HepG2 (cell line): ENCODE results near the gene MTA2. TPM values are rescaled to one million over a fixed set of nuclear protein-coding genes. Genes with fewer than 3 reads are reported as not detected.

ENCODE experiments used
- ATAC-seq: fragments of 200-7000 bp; cut with Tn5 transposase; 3 replicates; pipeline ENCODE4 v1.9.1; 2020; ENCODE audit warnings: mild to moderate bottlenecking, moderate library complexity
- BruUV-seq: library from RNA; stranded (reverse); fragments of 400-500 nt; replicated peaks from 2 replicates; lab custom pipeline; 2021; lab: Mats Ljungman, UMichigan
- CTCF ChIA-PET: fragments of 300-600 bp; formaldehyde crosslinking; extraction: SDS; loops from one replicate; lab custom pipeline; 2021; ENCODE audit warnings: low total read pairs, inconsistent platforms, low intra/inter-chr PET ratio; lab: Yijun Ruan, JAX
- POLR2A ChIA-PET: fragments of 350-600 bp; sonication (Branson Sonifier 250); formaldehyde crosslinking; loops from one replicate; lab custom pipeline; 2020; ENCODE audit warnings: antibody characterized with exemption, inconsistent platforms; lab: Yijun Ruan, JAX
- DNase-seq: peaks from one replicate; pipeline ENCODE4 v3.0.0-alpha.2; 2015; ENCODE audit warnings: low spot score
- FAIRE-seq: peaks from 3 replicates; lab custom pipeline; 2011; peaks lifted over from hg19 to GRCh38; lab: Jason Lieb, UNC
- H2AFZ ChIP-seq: one replicate; pipeline ENCODE4 v1.6.1; 2011; ENCODE audit warnings: low read length, inconsistent platforms
- H3K27ac ChIP-seq: fragments of 300-600 bp; 3 replicates; pipeline ENCODE4 v1.8.0; 2011; ENCODE audit warnings: mixed run types, mild to moderate bottlenecking, mixed read lengths, low read length, inconsistent platforms; ENCODE audit not compliant: insufficient read depth; ENCODE audit errors: extremely low read length
- H3K27me3 ChIP-seq, 2 experiments: fragments of 200-600 bp in 1 of 2; 2 replicates in 1 of 2; 3 replicates in 1 of 2; pipeline versions ENCODE4 v1.6.0 to v1.8.0; 2011; ENCODE audit warnings: low read length in 2 of 2, mild to moderate bottlenecking in 2 of 2, moderate library complexity in 2 of 2, inconsistent platforms in 1 of 2; ENCODE audit not compliant: insufficient read depth in 2 of 2, control insufficient read depth in 1 of 2
- H3K36me3 ChIP-seq, 2 experiments: fragments of 200-600 bp in 1 of 2; replicated peaks in 1 of 2; 2 replicates in 1 of 2; 3 replicates in 1 of 2; pipeline versions ENCODE4 v1.5.1 to v1.8.0; 2011; ENCODE audit warnings: low read length in 2 of 2, inconsistent platforms in 1 of 2; ENCODE audit not compliant: insufficient read depth in 2 of 2, control insufficient read depth in 1 of 2
- H3K4me1 ChIP-seq: 2 replicates; pipeline ENCODE4 v1.5.1; 2012; ENCODE audit warnings: low read length, inconsistent platforms; ENCODE audit not compliant: insufficient read depth
- H3K4me2 ChIP-seq: 2 replicates; pipeline ENCODE4 v1.6.0; 2011; ENCODE audit warnings: low read depth, low read length, inconsistent platforms
- H3K4me3 ChIP-seq, 3 experiments: fragments of 200-600 bp in 1 of 3; sonication (generic), shearing (Covaris generic) in 1 of 3; replicated peaks in 1 of 3; 2 replicates each; pipeline ENCODE4 v1.5.1; 2011 to 2016; ENCODE audit warnings: low read length in 3 of 3, inconsistent platforms in 2 of 3, low read depth in 2 of 3, mild to moderate bottlenecking in 2 of 3, control low read depth in 1 of 3, mixed read lengths in 1 of 3; ENCODE audit not compliant: insufficient read depth in 1 of 3
- H3K79me2 ChIP-seq: one replicate; pipeline ENCODE4 v1.6.1; 2011; ENCODE audit warnings: low read length, inconsistent platforms; ENCODE audit not compliant: insufficient read depth
- H3K9ac ChIP-seq: 2 replicates; pipeline ENCODE4 v1.6.0; 2011; ENCODE audit warnings: mild to moderate bottlenecking, low read depth, low read length, inconsistent platforms; ENCODE audit not compliant: insufficient read depth
- H3K9me3 ChIP-seq: 2 replicates; pipeline ENCODE4 v1.5.1; 2012; ENCODE audit warnings: mild to moderate bottlenecking, low read length
- H4K20me1 ChIP-seq: 2 replicates; pipeline ENCODE4 v1.6.0; 2011; ENCODE audit warnings: inconsistent platforms, mild to moderate bottlenecking, low read length, moderate library complexity; ENCODE audit not compliant: insufficient read depth
- CREB1 ChIP-seq, 2 experiments: fragments of 450-650 bp in 1 of 2; IDR thresholded peaks; 2 replicates each; pipeline ENCODE4 v1.6.1; 2016 to 2017; ENCODE audit warnings: control low read depth in 1 of 2, mild to moderate bottlenecking in 1 of 2, missing compliant biosample characterization in 1 of 2, missing genetic modification characterization in 1 of 2
- IRF9 ChIP-seq: sonication (generic); formaldehyde crosslinking; IDR thresholded peaks from 2 replicates; pipeline ENCODE4 v1.8.0; 2022; ENCODE audit warnings: missing genetic modification reagents, mild to moderate bottlenecking, borderline replicate concordance
- ZNF746 ChIP-seq: sonication (generic); formaldehyde crosslinking; IDR thresholded peaks from 2 replicates; pipeline ENCODE4 v1.8.0; 2022; ENCODE audit warnings: mild to moderate bottlenecking, missing genetic modification reagents
- ZNF883 ChIP-seq: sonication (generic); formaldehyde crosslinking; IDR thresholded peaks from 2 replicates; pipeline ENCODE4 v1.5.1; 2020; ENCODE audit warnings: mild to moderate bottlenecking, missing genetic modification reagents; ENCODE audit errors: not compliant biosample characterization
- WGBS: methylation state at CpG from one replicate; pipeline ENCODE4 v1.1.6; 2017; ENCODE audit warnings: low lambda C conversion rate; 5-methylcytosine and 5-hydroxymethylcytosine counted together
- in situ Hi-C: cut with HindIII; loops from 2 replicates; pipeline ENCODE4 v1.10.0; 2017; ENCODE audit warnings: low pct_unique_long_range_greater_than_20kb; ENCODE audit not compliant: extremely low pct_ligation_motif_present
- intact Hi-C: fragments of 100-400 bp; cut with micrococcal nuclease; formaldehyde crosslinking; loops from one replicate; pipeline ENCODE4 v1.10.0; 2022; ENCODE audit not compliant: unreplicated experiment
- polyA plus RNA-seq, 8 experiments: library from polyadenylated mRNA; depleted of rRNA in 3 of 8; stranded (reverse) in 7 of 8; unstranded in 1 of 8; fragments of >200 nt; fragmentation: Illumina TruSeq in 4 of 8; extraction: Trizol in 4 of 8; gene quantifications; 2 replicates each; pipeline versions ENCODE4 v1.2.1 to v1.2.3, GENCODE V29; 2011 to 2016; ENCODE audit warnings: low read depth in 4 of 8, missing spikeins in 1 of 8, mixed read lengths in 1 of 8; ENCODE audit not compliant: insufficient read depth in 1 of 8
- total RNA-seq, 5 experiments: library from RNA; depleted of rRNA; stranded (reverse); fragments of >200 nt; fragmentation: Illumina TruSeq; extraction: Trizol; gene quantifications; 2 replicates each; pipeline ENCODE4 v1.2.3, GENCODE V29; 2016; ENCODE audit warnings: low read depth in 1 of 5
- TF ChIP-seq, protein P1 (sequence below): sonication (generic); formaldehyde crosslinking; IDR thresholded peaks from 2 replicates; pipeline ENCODE4 v1.4.0; 2020; ENCODE audit warnings: mild to moderate bottlenecking, missing genetic modification reagents

MTA2 gene
- total and polyA plus RNA-seq, 2 of the 13 experiments (the other 11 are each of a cell fraction or from before 2014, with no cell fraction given) = 14.0 to 70.0 TPM

DNA sequence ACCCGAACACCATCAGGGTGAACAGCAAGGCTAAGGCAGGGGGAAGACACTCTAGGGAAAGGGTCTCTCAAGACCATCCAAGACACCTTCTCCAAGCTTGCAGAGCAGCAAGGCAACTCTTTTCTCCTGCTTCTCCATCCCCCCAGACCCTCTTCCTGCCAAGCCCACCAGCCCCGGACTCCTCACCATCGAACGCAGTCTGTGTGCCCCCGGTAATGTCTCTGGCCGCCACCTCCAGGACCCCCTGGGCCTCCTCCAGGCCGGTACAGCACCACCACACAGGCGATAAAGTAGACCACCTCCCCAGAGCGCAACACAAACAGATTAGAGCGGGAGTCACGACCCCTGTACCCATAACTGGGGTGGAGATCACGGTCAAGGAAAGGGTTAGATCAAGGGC, 7.1 kb upstream of the MTA2 start:
- no peak for FAIRE-seq
- in situ Hi-C loops = no loop called here
- H3K4me2 ChIP-seq = no peak overlapping the region
- WGBS = 94% methylated on average over 12 of the region's 12 CpGs
- H3K9me3 ChIP-seq = no peaks in the 10 kb centered on the region
- H3K79me2 ChIP-seq = peaks cover 2% of the 10 kb centered on the region
- no peak for TF ChIP-seq ZNF883 (CRISPR knock-in tag)
- H3K27ac ChIP-seq = no peak overlapping the region
- H3K4me1 ChIP-seq = peaks cover 60% of the 10 kb centered on the region
- POLR2A ChIA-PET = interaction anchor here (2.0 kb wide), 1 partner anchor 17 kb away, joined by 10 read pairs; the partner anchor contains the start of gene TUT1
- H3K9ac ChIP-seq = no peak overlapping the region
- no peak for ATAC-seq
- no peaks in the 10 kb centered on the region; a peak in 1 of 5 replicates for H3K27me3 ChIP-seq
- no peak overlapping the region for H3K4me3 ChIP-seq
- no peaks in the 10 kb centered on the region for H4K20me1 ChIP-seq
- intact Hi-C loops = no loop called here
- BruUV-seq = no TSS peak
- CTCF ChIA-PET = no interaction called here
- no peaks in the 10 kb centered on the region; a peak in 2 of 5 replicates for H3K36me3 ChIP-seq
- H2AFZ ChIP-seq = no peak overlapping the region
- DNase-seq = no peak

DNA sequence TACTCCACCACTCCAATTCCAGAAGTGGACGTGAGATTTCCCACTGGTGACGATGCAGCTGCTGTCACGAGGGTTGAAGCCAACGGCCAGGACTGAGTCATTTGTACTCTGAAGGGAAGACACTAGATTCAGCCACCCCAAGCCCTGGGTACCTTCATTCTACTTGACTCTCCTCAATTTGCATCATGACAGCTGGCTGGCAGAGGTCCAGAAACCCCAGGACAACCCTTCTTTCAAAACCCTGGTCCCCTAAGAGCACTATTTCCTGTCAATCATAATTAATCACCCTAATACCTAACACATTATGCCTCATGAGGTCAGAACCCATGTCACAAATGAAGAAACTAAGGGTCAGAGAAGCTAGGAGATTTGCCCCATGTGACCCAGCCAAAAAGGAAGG, 6.0 kb upstream of the MTA2 start:
- Histone ChIP-seq H3K4me3 (no peak overlapping the region), H3K36me3 (no peaks in the 10 kb centered on the region; a peak in 2 of 5 replicates), H3K9ac (no peak overlapping the region), H3K9me3 (no peaks in the 10 kb centered on the region), H2AFZ (no peak overlapping the region), H4K20me1 (no peaks in the 10 kb centered on the region), H3K27me3 (no peaks in the 10 kb centered on the region; a peak in 1 of 5 replicates), H3K4me1 (peaks cover 50% of the 10 kb centered on the region), H3K27ac (no peak overlapping the region), H3K79me2 (peaks cover 2% of the 10 kb centered on the region), H3K4me2 (no peak overlapping the region)
- no peak for TF ChIP-seq ZNF746 (CRISPR knock-in tag)
- TF ChIP-seq, protein P1, sequence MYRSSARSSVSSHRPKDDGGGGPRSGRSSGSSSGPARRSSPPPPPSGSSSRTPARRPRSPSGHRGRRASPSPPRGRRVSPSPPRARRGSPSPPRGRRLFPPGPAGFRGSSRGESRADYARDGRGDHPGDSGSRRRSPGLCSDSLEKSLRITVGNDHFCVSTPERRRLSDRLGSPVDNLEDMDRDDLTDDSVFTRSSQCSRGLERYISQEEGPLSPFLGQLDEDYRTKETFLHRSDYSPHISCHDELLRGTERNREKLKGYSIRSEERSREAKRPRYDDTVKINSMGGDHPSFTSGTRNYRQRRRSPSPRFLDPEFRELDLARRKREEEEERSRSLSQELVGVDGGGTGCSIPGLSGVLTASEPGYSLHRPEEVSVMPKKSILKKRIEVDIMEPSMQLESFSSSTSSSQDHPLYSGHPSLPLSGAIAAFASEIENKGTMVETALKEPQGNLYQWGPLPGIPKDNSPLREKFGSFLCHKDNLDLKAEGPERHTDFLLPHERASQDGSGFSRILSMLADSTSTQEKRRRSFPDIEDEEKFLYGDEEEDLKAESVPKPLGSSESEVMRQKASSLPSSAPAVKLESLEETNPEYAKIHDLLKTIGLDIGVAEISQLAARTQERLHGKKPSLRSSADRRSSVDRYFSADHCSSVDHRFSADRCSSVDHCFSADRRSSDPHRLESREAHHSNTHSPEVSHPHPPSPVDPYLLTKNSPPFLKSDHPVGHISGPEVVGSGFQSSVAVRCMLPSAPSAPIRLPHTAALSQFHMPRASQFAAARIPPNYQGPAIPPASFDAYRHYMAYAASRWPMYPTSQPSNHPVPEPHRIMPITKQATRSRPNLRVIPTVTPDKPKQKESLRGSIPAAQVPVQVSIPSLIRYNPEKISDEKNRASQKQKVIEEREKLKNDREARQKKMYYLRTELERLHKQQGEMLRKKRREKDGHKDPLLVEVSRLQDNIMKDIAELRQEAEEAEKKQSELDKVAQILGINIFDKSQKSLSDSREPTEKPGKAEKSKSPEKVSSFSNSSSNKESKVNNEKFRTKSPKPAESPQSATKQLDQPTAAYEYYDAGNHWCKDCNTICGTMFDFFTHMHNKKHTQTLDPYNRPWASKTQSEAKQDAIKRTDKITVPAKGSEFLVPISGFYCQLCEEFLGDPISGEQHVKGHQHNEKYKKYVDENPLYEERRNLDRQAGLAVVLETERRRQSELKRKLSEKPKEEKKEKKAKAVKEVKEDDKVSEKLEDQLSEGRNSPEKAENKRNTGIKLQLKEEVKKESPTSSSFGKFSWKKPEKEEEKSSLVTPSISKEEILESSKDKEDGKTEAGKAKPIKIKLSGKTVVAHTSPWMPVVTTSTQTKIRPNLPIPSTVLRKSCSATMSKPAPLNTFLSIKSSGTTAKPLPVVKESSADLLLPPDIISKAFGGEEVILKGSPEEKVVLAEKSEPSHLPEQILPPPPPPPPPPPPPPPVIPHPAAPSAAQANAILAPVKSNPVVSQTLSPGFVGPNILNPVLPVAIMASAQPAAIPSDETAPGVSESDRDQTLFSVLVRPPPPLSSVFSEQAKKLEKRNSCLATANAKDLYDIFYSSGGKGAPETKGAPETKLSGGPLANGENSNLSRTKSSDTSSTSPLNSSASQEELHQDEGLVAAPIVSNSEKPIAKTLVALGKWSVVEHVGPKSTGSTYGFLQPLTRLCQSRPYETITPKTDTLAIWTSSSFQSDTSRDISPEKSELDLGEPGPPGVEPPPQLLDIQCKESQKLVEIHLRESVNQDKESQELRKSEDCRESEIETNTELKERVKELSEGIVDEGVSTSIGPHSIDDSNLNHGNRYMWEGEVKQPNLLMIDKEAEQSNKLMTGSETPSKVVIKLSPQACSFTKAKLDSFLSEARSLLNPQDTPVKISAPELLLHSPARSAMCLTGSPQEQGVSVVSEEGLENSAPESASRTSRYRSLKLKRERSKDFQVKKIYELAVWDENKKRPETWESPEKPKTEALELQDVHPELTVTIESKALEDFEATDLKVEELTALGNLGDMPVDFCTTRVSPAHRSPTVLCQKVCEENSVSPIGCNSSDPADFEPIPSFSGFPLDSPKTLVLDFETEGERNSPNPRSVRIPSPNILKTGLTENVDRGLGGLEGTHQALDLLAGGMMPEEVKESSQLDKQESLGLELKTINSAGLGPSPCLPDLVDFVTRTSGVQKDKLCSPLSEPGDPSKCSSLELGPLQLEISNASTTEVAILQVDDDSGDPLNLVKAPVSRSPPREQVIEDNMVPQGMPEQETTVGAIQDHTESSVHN (CRISPR knock-in tag) = no peak
- TF ChIP-seq IRF9 (CRISPR knock-in tag) = no peak
- TF ChIP-seq CREB1 (IDR thresholded peaks at IDR 0.05) = no peak
- no peak for TF ChIP-seq CREB1 (CRISPR knock-in tag; IDR thresholded peaks at IDR 0.05)
- no TSS peak for BruUV-seq
- ChIA-PET POLR2A (interaction anchor here (0.7 kb wide), 1 partner anchor 8 kb away, joined by 3 read pairs; no protein-coding TSS in a partner anchor), CTCF (no interaction called here)
- intact Hi-C loops = no loop called here
- FAIRE-seq (no peak), ATAC-seq (no peak), DNase-seq (no peak)
- WGBS = 89% methylated on average over 4 of the region's 4 CpGs
- in situ Hi-C loops = no loop called here
